Cardiac fibroblast (primary cell): ENCODE data around the gene SSH2.

Experiments used
- DNase-seq, 2 donors: peaks; one replicate each; pipeline versions ENCODE4 v3.0.0 to v3.0.0-alpha.2; 2010; ENCODE audit warnings: low read depth in 2 of 2
- H3K4me3 ChIP-seq, 2 donors: replicated peaks in 1 of 2; 1 replicate in 1 of 2; 2 replicates in 1 of 2; pipeline ENCODE4 v1.5.1; 2011; ENCODE audit warnings: low read depth in 2 of 2, low read length in 2 of 2, mild to moderate bottlenecking in 2 of 2, moderate library complexity in 1 of 2
- CTCF ChIP-seq: IDR thresholded peaks from one replicate; pipeline ENCODE4 v1.5.1; 2011; ENCODE audit warnings: low read depth, mild to moderate bottlenecking, low read length, inconsistent platforms

SSH2 gene

GRCh38 chr17:29664743-29665480, 265.1 kb downstream of the SSH2 start:
- peak; percentile 44 to 74 for DNase-seq
- no peak for TF ChIP-seq CTCF
- H3K4me3 ChIP-seq = no peak overlapping the region

GRCh38 chr17:29663155-29663554, 266.9 kb downstream of the SSH2 start:
- TF ChIP-seq CTCF = no peak
- H3K4me3 ChIP-seq = no peak overlapping the region
- peak in 1 of 2 donors; percentile 78 for DNase-seq

- no peak overlapping the region for H3K4me3 ChIP-seq
- no peak for DNase-seq
- TF ChIP-seq CTCF = no peak
These were observed 268.8 kb downstream of the SSH2 start for GRCh38 chr17:29661213-29661612.

- no peak for TF ChIP-seq CTCF
- no peak for DNase-seq
- no peak overlapping the region for H3K4me3 ChIP-seq
These were observed 270.9 kb downstream of the SSH2 start for GRCh38 chr17:29659155-29659554.

GRCh38 chr17:29655323-29655722, 274.7 kb downstream of the SSH2 start:
- no peak for DNase-seq
- no peak overlapping the region for H3K4me3 ChIP-seq
- no peak for TF ChIP-seq CTCF

- DNase-seq = peak in 1 of 2 donors; percentile 61
- TF ChIP-seq CTCF = no peak
These were observed 275.9 kb downstream of the SSH2 start for GRCh38 chr17:29653995-29654714.

More at GRCh38 chr17:29653995-29654714, 275.9 kb downstream of the SSH2 start:
- H3K4me3 ChIP-seq = no peak overlapping the region
